Fibroblast of mammary gland (primary cell): ENCODE data around the gene ZC2HC1B.
"Not testable (repeated sequence)": the region's sequence is repeated elsewhere in the genome, so short reads cannot be mapped to it uniquely, and the experiment has no call there.

Experiments used
- DNase-seq: peaks from one replicate; pipeline ENCODE4 v3.0.0-alpha.2; 2010; ENCODE audit warnings: low read depth
- H3K4me3 ChIP-seq: 2 replicates; pipeline ENCODE4 v1.5.1; 2011; ENCODE audit warnings: low read depth, mild to moderate bottlenecking, low read length, moderate library complexity; ENCODE audit not compliant: control insufficient read depth
- TF ChIP-seq, protein P1 (sequence below): conservative IDR thresholded peaks from 2 replicates; pipeline ENCODE4 v1.5.1; 2011; ENCODE audit warnings: low read depth, low read length, inconsistent platforms; ENCODE audit not compliant: control insufficient read depth, insufficient read depth

ZC2HC1B gene

DNA sequence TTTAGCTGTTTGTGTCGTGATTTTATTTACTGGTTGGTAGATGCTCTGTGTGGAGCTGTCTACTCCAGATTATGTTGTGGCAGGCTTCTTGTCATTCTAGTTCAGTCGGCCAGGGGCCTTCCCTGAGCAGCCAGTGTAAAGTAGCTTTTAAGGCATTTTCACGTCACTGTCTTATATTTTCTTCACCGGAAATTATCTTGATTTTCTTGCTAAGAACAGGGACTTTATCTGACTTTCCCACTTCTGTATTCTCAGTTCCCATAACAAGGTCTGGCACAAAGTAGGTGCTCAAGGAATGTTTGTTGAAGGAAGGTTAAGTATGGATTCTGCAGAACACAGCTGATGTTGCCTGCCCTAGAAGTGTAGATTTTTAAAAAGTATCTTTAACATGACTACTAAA is 20.3 kb upstream of the ZC2HC1B start:
- TF ChIP-seq, protein P1, sequence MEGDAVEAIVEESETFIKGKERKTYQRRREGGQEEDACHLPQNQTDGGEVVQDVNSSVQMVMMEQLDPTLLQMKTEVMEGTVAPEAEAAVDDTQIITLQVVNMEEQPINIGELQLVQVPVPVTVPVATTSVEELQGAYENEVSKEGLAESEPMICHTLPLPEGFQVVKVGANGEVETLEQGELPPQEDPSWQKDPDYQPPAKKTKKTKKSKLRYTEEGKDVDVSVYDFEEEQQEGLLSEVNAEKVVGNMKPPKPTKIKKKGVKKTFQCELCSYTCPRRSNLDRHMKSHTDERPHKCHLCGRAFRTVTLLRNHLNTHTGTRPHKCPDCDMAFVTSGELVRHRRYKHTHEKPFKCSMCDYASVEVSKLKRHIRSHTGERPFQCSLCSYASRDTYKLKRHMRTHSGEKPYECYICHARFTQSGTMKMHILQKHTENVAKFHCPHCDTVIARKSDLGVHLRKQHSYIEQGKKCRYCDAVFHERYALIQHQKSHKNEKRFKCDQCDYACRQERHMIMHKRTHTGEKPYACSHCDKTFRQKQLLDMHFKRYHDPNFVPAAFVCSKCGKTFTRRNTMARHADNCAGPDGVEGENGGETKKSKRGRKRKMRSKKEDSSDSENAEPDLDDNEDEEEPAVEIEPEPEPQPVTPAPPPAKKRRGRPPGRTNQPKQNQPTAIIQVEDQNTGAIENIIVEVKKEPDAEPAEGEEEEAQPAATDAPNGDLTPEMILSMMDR, result no peak
- H3K4me3 ChIP-seq, result peak overlapping the region; percentile 77
- peak; percentile 23 for DNase-seq

DNA sequence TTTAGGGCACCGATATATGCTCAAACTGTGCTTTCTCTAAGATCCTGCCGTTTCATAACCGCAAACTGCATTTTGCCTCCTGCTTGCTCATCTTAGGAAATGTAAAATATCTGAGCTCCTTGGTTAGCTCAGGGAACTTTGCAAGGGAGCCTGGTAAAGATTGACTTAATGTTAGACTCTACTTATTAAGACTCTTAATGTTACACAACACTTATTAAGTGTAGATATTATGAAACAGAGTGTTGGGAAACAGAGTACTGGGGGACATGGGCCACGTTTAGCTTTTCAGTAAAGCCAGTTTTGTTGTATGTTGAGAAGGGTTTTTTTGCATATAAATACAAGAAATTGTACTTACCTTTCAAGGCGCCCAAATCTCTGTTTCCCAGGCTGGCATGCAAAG is 19.2 kb upstream of the ZC2HC1B start:
- TF ChIP-seq, protein P1, result no peak
- no peak overlapping the region for H3K4me3 ChIP-seq

DNA sequence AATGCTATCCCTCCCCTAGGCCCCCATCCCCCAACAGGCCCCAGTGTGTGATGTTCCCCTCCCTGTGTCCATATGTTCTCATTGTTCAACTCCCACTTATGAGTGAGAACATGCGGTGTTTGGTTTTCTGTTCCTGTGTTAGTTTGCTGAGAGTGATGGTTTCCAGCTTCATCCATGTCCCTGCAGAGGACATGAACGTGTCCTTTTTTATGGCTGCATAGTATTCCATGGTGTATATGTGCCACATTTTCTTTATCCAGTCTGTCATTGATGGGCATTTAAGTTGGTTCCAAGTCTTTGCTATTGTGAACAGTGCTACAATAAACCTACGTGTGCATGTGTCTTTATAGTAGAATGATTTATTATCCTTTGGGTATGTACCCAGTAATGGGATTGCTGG is 12.6 kb upstream of the ZC2HC1B start:
- H3K4me3 ChIP-seq, DNase-seq: not testable (repeated sequence)

More for the DNA sequence above, 19.2 kb upstream of the ZC2HC1B start:
- DNase-seq, result no peak

DNA sequence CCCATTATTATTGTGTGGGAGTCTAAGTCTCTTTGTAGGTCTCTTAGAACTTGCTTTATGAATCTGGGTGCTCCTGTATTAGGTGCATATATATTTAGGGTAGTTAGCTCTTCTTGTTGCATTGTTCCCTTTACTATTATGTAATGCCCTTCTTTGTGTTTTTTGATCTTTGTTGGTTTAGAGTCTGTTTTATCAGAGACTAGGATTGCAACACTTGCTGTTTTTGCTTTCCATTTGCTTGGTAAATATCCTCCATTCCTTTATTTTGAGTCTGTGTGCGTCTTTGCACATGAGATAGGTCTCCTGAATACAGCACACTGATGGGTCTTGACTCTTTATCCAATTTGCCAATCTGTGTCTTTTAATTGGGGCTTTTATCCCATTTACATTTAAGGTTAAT is 9.2 kb upstream of the ZC2HC1B start:
- DNase-seq, H3K4me3 ChIP-seq: not testable (repeated sequence)

DNA sequence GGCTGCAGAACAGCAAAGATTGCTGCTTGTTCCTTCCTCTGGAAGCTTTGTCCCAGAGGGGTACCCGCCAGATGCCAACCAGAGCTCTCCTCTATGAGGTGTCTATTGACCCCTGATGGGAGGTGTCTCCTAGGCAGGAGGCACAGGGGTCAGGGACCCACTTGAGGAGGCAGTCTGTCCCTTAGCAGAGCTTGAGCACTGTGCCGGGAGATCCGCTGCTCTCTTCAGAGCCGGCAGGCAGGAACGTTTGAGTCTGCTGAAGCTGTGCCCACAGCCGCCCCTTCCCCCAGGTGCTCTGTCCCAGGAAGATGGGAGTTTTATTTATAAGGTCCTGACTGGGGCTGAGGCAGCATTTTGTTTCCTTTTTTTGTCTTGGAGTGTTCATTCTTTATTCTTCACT is 7.5 kb upstream of the ZC2HC1B start:
- not testable (repeated sequence) for H3K4me3 ChIP-seq, DNase-seq

DNA sequence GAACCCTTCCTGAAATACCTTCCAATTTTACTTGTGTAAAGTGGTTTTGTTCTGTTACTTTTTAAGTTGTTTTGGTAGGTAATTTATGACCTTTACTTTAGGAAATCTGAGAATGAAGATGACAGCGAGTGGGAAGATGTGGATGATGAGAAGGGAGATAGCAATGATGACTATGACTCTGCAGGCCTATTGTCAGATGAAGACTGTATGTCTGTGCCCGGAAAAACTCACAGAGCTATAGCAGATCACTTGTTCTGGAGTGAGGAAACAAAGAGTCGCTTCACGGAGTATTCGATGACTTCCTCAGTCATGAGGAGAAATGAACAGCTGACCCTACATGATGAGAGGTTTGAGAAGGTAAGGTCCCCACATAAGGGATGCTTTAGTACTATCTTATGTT is 6.6 kb upstream of the ZC2HC1B start:
- TF ChIP-seq, protein P1, result no peak
- no peak overlapping the region for H3K4me3 ChIP-seq
- DNase-seq, result no peak

DNA sequence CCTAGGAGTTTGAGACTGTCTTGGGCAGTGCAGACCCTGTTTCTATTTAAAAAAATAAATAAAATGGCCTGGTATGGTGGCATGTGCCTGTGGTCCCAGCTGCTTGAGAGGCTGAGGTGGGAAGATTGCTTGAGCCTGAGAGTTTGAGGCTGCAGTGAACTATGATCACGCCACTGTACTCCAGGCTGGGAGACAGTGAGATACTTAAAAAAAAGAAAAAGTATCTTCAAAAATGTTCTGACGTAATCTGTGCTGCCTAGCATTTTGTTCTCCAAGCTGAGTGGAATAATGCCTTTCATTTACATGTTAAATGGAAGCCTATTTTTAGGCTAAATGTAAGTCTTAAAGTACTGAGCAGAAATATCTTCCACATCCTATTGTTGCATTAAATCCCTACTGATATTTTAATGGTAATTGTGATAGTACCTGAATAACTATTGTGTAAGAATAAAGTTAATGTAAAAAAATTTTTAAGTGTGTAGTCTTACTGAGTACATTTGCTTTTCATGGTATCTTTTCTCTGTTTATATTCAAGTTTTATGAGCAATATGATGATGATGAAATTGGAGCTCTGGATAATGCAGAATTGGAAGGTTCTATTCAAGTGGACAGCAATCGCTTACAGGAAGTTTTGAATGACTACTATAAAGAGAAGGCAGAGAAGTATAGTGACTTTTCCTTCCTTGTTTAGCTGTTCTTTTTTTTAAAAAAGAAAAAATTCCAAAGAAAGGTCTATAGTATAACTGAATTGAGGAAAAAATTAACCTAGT is 4.2 kb upstream of the ZC2HC1B start:
- no peak for DNase-seq
- TF ChIP-seq, protein P1, result no peak
- H3K4me3 ChIP-seq, result no peak overlapping the region

DNA sequence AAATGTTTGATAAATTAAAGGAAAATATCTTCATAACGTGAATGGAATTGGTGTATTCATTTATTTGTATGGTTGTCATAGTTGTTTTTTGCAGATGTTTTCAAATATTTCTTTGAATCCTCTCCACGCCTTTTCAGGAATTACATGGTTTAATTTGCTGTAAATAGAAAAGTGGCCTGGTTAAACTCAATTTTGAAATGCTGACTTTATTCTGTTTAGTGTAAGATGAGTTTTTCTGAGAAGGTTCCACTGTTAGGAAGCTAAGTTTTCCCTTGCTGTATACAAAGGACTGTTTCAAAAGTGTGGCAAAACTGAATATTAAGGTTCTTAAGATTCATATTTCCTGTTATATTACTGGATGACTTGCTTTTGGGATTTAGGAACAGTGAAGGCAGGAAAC is 503 bp upstream of the ZC2HC1B start:
- TF ChIP-seq, protein P1, result no peak
- DNase-seq, result no peak
- H3K4me3 ChIP-seq, result no peak overlapping the region
